BJ (cell line): ENCODE data around the gene PRSS22. TPM values are rescaled to one million over a fixed set of nuclear protein-coding genes. Genes with fewer than 3 reads are reported as not detected.

ENCODE experiments used
- CTCF ChIA-PET: fragments of 350-600 bp; formaldehyde crosslinking; extraction: SDS; loops from one replicate; lab custom pipeline; 2021; ENCODE audit warnings: antibody characterized with exemption, inconsistent platforms; lab: Yijun Ruan, JAX
- POLR2A ChIA-PET: fragments of 300-600 bp; sonication (Branson Sonifier 250); formaldehyde crosslinking; extraction: SDS; loops from one replicate; lab custom pipeline; 2021; ENCODE audit warnings: antibody characterized with exemption; lab: Charles Lee
- DNase-seq: peaks from one replicate; pipeline ENCODE4 v3.0.0-alpha.2; 2011; ENCODE audit warnings: low read depth
- H3K27me3 ChIP-seq: 2 replicates; pipeline ENCODE4 v1.6.0; 2011; ENCODE audit warnings: low read length; ENCODE audit not compliant: control insufficient read depth, insufficient read depth
- H3K36me3 ChIP-seq: 2 replicates; pipeline ENCODE4 v1.5.1; 2011; ENCODE audit warnings: low read length; ENCODE audit not compliant: control insufficient read depth, insufficient read depth
- H3K4me3 ChIP-seq: 2 replicates; pipeline ENCODE4 v1.5.1; 2011; ENCODE audit warnings: low read depth, mild to moderate bottlenecking, control low read depth, low read length
- polyA plus RNA-seq: library from polyadenylated mRNA; depleted of rRNA; stranded (reverse); fragments of >200 nt; gene quantifications from 2 replicates; pipeline ENCODE4 v1.2.3, GENCODE V29; 2011
- TF ChIP-seq, protein P1 (sequence below): IDR thresholded peaks from 2 replicates; pipeline ENCODE4 v1.5.1; 2011; ENCODE audit warnings: low read depth, mild to moderate bottlenecking, control low read depth, inconsistent platforms, low read length, moderate library complexity; ENCODE audit not compliant: insufficient read depth

The PRSS22 gene
- polyA plus RNA-seq, 1 experiment = not detected

DNA sequence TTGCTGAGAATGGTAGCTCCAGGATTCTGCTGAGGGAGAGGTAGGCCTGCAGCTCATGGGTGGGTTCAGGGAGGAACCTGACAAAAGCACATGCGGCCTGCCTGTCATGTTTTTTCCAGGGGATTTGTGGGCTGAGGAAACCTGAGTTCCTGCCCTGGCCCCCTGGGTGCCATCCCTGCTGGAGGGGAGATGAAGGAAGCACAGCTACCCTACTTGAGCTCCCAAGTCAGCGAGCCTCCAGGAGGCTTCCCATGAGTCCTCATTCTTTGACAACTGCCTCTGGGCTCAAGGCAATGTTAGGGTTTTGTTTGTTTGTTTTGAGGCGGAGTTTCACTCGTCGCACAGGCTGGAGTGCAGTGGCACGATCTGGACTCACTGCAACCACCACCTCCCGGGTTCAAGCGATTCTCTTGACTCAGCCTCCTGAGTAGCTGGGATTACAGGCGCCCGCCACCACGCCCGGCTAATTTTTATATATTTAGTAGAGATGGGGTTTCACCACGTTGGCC, 41.6 kb upstream of the PRSS22 start:
- CTCF ChIA-PET = interaction anchor here (0.6 to 2.0 kb wide), 3 partner anchors 10 to 61 kb away, joined by 3 to 6 read pairs (median 3); no protein-coding TSS in a partner anchor
- H3K27me3 ChIP-seq = no peaks in the 10 kb centered on the region
- H3K36me3 ChIP-seq = peaks cover 10% of the 10 kb centered on the region
- TF ChIP-seq, protein P1, sequence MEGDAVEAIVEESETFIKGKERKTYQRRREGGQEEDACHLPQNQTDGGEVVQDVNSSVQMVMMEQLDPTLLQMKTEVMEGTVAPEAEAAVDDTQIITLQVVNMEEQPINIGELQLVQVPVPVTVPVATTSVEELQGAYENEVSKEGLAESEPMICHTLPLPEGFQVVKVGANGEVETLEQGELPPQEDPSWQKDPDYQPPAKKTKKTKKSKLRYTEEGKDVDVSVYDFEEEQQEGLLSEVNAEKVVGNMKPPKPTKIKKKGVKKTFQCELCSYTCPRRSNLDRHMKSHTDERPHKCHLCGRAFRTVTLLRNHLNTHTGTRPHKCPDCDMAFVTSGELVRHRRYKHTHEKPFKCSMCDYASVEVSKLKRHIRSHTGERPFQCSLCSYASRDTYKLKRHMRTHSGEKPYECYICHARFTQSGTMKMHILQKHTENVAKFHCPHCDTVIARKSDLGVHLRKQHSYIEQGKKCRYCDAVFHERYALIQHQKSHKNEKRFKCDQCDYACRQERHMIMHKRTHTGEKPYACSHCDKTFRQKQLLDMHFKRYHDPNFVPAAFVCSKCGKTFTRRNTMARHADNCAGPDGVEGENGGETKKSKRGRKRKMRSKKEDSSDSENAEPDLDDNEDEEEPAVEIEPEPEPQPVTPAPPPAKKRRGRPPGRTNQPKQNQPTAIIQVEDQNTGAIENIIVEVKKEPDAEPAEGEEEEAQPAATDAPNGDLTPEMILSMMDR = no peak
- POLR2A ChIA-PET = interaction anchor here (0.6 kb wide), 1 partner anchor 15 kb away, joined by 8 read pairs; no protein-coding TSS in a partner anchor
- no peak for DNase-seq
- no peak overlapping the region for H3K4me3 ChIP-seq

GRCh38 chr16:2898831-2899563, 41.0 kb upstream of the PRSS22 start:
- TF ChIP-seq, protein P1 = no peak
- DNase-seq = no peak
- H3K36me3 ChIP-seq = peaks cover 10% of the 10 kb centered on the region
- ChIA-PET CTCF (interaction anchor here (0.6 to 2.0 kb wide), 4 partner anchors 10 to 61 kb away, joined by 3 to 6 read pairs (median 4); no protein-coding TSS in a partner anchor), POLR2A (interaction anchor here (0.6 kb wide), 1 partner anchor 15 kb away, joined by 8 read pairs; no protein-coding TSS in a partner anchor)
- H3K4me3 ChIP-seq = no peak overlapping the region
- H3K27me3 ChIP-seq = no peaks in the 10 kb centered on the region

- CTCF ChIA-PET = interaction anchor here (1.0 kb wide), 1 partner anchor 30 kb away, joined by 3 read pairs; no protein-coding TSS in a partner anchor
- H3K27me3 ChIP-seq = no peaks in the 10 kb centered on the region
- TF ChIP-seq, protein P1 = no peak
- no peak for DNase-seq
- no peak overlapping the region for H3K4me3 ChIP-seq
- POLR2A ChIA-PET = no interaction called here
- peaks cover 10% of the 10 kb centered on the region for H3K36me3 ChIP-seq
Measured at GRCh38 chr16:2897110-2897509, 39.1 kb upstream of the PRSS22 start.

- TF ChIP-seq, protein P1 = no peak
- ChIA-PET CTCF (interaction anchor here (1.0 kb wide), 1 partner anchor 30 kb away, joined by 3 read pairs; no protein-coding TSS in a partner anchor), POLR2A (no interaction called here)
- Histone ChIP-seq H3K27me3 (no peaks in the 10 kb centered on the region), H3K4me3 (no peak overlapping the region), H3K36me3 (peaks cover 10% of the 10 kb centered on the region)
- DNase-seq = no peak
Measured at GRCh38 chr16:2896480-2897010, 38.6 kb upstream of the PRSS22 start.

- no peak for DNase-seq
- no peak overlapping the region for H3K4me3 ChIP-seq
- TF ChIP-seq, protein P1 = no peak
- POLR2A ChIA-PET = no interaction called here
- H3K36me3 ChIP-seq = peaks cover 10% of the 10 kb centered on the region
- CTCF ChIA-PET = interaction anchor here (1.0 to 1.2 kb wide), 2 partner anchors 20 to 57 kb away, joined by 3 to 5 read pairs; no protein-coding TSS in a partner anchor
- no peaks in the 10 kb centered on the region for H3K27me3 ChIP-seq
Measured at GRCh38 chr16:2895813-2896212, 37.8 kb upstream of the PRSS22 start.
